Mesothelial cell of epicardium (in vitro differentiated cells): ENCODE results near the gene LRRC45. TPM values are rescaled to one million over a fixed set of nuclear protein-coding genes. Genes with fewer than 3 reads are reported as not detected.
A peak's percentile ranks its signal among the peaks of the same experiment; 100 is the strongest.

ENCODE experiments used
- DNase-seq, 2 experiments: peaks; one replicate each; pipeline ENCODE4 v3.0.0; 2021; ENCODE audit warnings: low spot score in 2 of 2; ENCODE audit not compliant: unreplicated experiment in 2 of 2
- H3K27ac Mint-ChIP-seq: 2 replicates; pipeline ENCODE4 v1.8.0; 2021; ENCODE audit warnings: mixed read lengths
- H3K27me3 Mint-ChIP-seq: 2 replicates; pipeline ENCODE4 v1.8.0; 2021; ENCODE audit warnings: low read depth, mixed read lengths
- H3K36me3 Mint-ChIP-seq: 2 replicates; pipeline ENCODE4 v1.8.0; 2021; ENCODE audit warnings: mixed read lengths
- H3K4me1 Mint-ChIP-seq: 2 replicates; pipeline ENCODE4 v1.8.0; 2021; ENCODE audit warnings: mixed read lengths
- H3K4me3 Mint-ChIP-seq: 2 replicates; pipeline ENCODE4 v1.8.0; 2021; ENCODE audit warnings: mild to moderate bottlenecking, moderate library complexity, mixed read lengths
- H3K9me3 Mint-ChIP-seq: 2 replicates; pipeline ENCODE4 v1.8.0; 2021; ENCODE audit warnings: mixed read lengths
- CTCF ChIP-seq: fragments of 200-600 bp; sonication (generic); IDR thresholded peaks from one replicate; pipeline ENCODE4 v1.5.0; 2021; ENCODE audit warnings: antibody characterized with exemption; ENCODE audit not compliant: unreplicated experiment
- total RNA-seq: library from RNA; stranded (reverse); gene quantifications from 3 replicates; pipeline ENCODE4 v1.2.1, GENCODE V29; 2021

The LRRC45 gene
- total RNA-seq, 1 donor from 2014 or later = 16.9 TPM

GRCh38 chr17:82053130-82053529, 30.0 kb downstream of the LRRC45 start:
- H3K4me1 Mint-ChIP-seq = peaks cover 13% of the 10 kb centered on the region
- DNase-seq = no peak
- peak overlapping the region; percentile 84 for H3K4me3 Mint-ChIP-seq
- H3K27ac Mint-ChIP-seq = no peak overlapping the region
- TF ChIP-seq CTCF = no peak
- no peaks in the 10 kb centered on the region for H3K27me3 Mint-ChIP-seq
- peaks cover 2% of the 10 kb centered on the region for H3K36me3 Mint-ChIP-seq
- H3K9me3 Mint-ChIP-seq = no peaks in the 10 kb centered on the region

GRCh38 chr17:82053556-82054263, 30.6 kb downstream of the LRRC45 start:
- H3K36me3 Mint-ChIP-seq = peaks cover 2% of the 10 kb centered on the region

GRCh38 chr17:82054351-82055022, 31.4 kb downstream of the LRRC45 start:
- no peak for DNase-seq
- H3K36me3 Mint-ChIP-seq = peaks cover 2% of the 10 kb centered on the region
- peaks cover 13% of the 10 kb centered on the region for H3K4me1 Mint-ChIP-seq
- no peaks in the 10 kb centered on the region for H3K27me3 Mint-ChIP-seq
- H3K27ac Mint-ChIP-seq = no peak overlapping the region
- no peak overlapping the region for H3K4me3 Mint-ChIP-seq
- no peak for TF ChIP-seq CTCF
- H3K9me3 Mint-ChIP-seq = no peaks in the 10 kb centered on the region

More at GRCh38 chr17:82053556-82054263, 30.6 kb downstream of the LRRC45 start:
- Mint-ChIP-seq H3K4me1 (peaks cover 13% of the 10 kb centered on the region), H3K4me3 (peak overlapping the region; percentile 84), H3K27ac (no peak overlapping the region), H3K27me3 (no peaks in the 10 kb centered on the region), H3K9me3 (no peaks in the 10 kb centered on the region)
- no peak for TF ChIP-seq CTCF
- no peak for DNase-seq

GRCh38 chr17:82055023-82055964, 32.2 kb downstream of the LRRC45 start:
- TF ChIP-seq CTCF = no peak
- Mint-ChIP-seq H3K27me3 (no peaks in the 10 kb centered on the region), H3K27ac (no peak overlapping the region), H3K9me3 (no peaks in the 10 kb centered on the region), H3K36me3 (peaks cover 5% of the 10 kb centered on the region), H3K4me3 (no peak overlapping the region), H3K4me1 (peaks cover 12% of the 10 kb centered on the region)
- no peak for DNase-seq

GRCh38 chr17:82055965-82056728, 33.0 kb downstream of the LRRC45 start:
- no peak for DNase-seq
- no peaks in the 10 kb centered on the region for H3K27me3 Mint-ChIP-seq
- no peaks in the 10 kb centered on the region for H3K9me3 Mint-ChIP-seq
- H3K36me3 Mint-ChIP-seq = peaks cover 5% of the 10 kb centered on the region
- H3K4me1 Mint-ChIP-seq = peaks cover 6% of the 10 kb centered on the region
- H3K4me3 Mint-ChIP-seq = peak overlapping the region; percentile 4
- no peak overlapping the region for H3K27ac Mint-ChIP-seq
- no peak for TF ChIP-seq CTCF
